Right ventricle myocardium superior (tissue), 1 donor: ENCODE data around the gene TAOK2. TPM values are rescaled to one million over a fixed set of nuclear protein-coding genes. Genes with fewer than 3 reads are reported as not detected.
"Not testable (repeated sequence)": the region's sequence is repeated elsewhere in the genome, so short reads cannot be mapped to it uniquely, and the experiment has no call there.

Source experiments
- ATAC-seq: fragments of 200-7000 bp; cut with Tn5 transposase; one replicate; pipeline ENCODE4 v1.9.1; 2020; ENCODE audit warnings: mild to moderate bottlenecking; ENCODE audit not compliant: poor library complexity
- DNase-seq: peaks from one replicate; pipeline ENCODE4 v3.0.0-alpha.2; 2020
- intact Hi-C: fragments of 100-400 bp; cut with DNase I; formaldehyde crosslinking; loops from one replicate; pipeline ENCODE4 v1.11.2; 2022
- total RNA-seq: library from RNA; stranded (reverse); fragmentation: NEBNext Ultra II Directional; extraction: Animal tissue kit (Norgen Biotek cat#: 25700); gene quantifications from one replicate; pipeline ENCODE4 v1.2.1, GENCODE V29; 2021
- donor health status: DM: no; HTN: yes; CAD: no; lungs with severe emphysema.

TAOK2 gene
- total RNA-seq, 1 donor from 2014 or later, result 29.7 TPM

DNA sequence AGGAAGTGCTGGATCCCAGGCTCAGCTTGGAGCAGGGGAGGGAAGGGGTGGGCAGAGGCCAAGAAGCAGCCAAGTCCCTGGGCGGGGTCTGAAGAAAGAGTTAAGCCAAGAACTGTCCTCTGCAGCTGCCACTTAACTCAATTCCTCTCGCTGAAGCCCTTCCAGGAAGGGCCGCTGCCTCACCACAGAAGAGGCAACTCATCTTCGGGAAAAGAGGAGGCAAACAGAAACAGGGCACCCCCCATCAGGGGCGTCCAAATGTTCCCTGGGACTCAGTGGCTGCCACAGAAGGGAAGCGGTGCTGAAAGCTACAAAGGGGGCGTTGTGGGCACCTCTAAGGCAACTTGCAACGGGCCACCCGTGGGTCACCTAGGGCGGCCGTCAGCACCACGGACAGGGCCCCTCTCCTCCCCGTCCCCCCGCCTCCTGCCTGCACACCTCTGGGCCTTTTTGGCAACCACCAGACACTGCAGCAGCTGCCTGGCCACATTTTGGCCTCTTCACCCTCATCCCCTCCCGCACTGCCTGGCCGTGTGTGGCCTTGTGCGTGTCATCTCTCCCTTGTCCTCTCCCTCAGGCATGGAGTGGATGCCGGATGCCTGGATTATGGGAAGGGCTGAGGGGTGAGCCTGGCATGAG, 54.9 kb downstream of the TAOK2 start:
- DNase-seq, result no peak
- intact Hi-C loops, result no loop called here

DNA sequence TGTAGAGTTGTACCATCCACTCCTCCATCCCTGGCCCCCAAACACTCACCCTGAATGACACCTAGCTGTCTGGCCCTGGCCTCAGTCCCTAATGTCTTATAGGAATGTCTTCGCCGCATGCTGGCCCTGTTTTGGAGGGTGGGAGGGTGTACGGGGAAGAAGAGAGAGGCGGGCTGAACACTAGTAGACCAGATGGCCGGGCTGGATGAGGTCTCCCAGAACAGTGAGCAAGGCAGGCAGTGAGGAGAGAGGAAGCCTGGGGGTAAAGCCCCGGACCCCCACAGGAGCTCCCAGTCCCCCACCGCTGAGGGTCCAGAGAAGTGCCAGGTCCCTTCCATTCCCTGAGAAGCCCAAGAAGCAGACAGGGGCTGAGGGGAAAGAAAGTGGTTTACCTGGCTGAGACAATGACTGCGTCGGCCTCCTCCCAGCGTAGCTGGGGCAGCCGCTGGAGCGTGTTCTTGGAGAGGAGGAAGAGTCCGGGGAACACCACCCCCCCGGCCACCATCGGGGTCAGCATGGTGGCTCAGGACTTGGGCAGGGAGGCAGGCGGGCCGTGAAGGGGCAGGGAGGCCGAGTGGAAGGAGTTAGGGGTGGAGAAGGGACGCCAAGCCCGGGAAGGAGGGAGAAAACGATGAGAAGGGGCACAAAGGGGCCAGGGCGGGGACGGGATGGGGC, 56.5 kb downstream of the TAOK2 start:
- intact Hi-C loops, result no loop called here
- no peak for ATAC-seq
- no peak for DNase-seq

More for the DNA sequence above, 54.9 kb downstream of the TAOK2 start:
- peak; percentile 58 for ATAC-seq

DNA sequence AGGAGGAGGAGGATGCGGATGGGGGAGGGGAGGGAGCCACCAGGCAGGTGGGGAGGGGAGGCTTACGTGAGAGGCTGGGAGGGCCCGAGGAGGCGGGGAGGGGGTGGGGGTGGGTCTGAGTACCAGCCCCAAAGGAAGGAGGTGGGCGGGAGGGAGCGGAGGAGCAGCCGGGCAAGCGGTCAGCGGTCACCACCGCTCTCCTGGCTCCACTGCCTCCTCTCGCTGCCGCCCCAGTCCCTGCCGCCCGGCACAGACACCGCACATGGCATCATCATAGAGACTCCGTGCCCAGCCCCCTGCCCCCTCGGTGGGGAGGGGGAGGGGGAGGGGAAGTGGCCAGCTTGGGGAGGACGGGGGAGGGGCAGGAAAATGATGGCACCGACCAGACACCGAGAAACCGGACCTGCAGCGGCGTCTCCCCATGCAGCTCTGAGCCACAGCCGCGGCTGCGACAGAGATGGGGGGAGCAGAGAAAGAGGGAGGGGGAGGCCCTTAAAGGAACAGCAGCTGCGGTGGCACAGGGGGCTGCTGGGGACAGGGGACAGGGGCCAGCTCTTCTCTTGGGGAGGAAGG, 57.3 kb downstream of the TAOK2 start, which contains the start of gene TLCD3B:
TSS of gene TLCD3B (minus strand) at position 431 of the 573 bp plus-strand sequence. CDS start 744 bp downstream, outside the sequence.
- no peak for ATAC-seq
- intact Hi-C loops, result no loop called here
- no peak for DNase-seq

DNA sequence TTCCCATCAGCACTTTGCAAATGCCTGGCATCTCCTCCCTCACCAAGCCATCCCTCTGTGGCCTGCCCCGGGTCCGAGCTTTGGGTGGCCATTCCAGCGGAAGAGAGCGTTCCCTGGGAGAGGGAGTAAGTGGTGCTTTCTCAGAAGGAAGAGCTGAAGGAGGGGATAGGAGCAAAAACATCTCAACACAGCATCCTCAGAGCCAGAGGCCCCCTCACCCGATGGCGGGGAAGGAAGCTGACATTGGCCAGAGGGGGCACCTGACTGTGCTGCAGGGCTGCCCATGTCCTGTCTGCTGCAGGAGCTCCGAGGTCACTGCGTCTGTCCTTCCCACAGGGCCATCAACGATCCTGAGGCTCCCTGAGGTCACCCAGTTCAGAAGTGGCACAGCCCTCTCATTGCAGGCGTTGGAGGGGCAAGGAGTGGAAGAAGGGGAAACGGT, 57.8 kb downstream of the TAOK2 start:
- ATAC-seq, result no peak
- intact Hi-C loops, result no loop called here

DNA sequence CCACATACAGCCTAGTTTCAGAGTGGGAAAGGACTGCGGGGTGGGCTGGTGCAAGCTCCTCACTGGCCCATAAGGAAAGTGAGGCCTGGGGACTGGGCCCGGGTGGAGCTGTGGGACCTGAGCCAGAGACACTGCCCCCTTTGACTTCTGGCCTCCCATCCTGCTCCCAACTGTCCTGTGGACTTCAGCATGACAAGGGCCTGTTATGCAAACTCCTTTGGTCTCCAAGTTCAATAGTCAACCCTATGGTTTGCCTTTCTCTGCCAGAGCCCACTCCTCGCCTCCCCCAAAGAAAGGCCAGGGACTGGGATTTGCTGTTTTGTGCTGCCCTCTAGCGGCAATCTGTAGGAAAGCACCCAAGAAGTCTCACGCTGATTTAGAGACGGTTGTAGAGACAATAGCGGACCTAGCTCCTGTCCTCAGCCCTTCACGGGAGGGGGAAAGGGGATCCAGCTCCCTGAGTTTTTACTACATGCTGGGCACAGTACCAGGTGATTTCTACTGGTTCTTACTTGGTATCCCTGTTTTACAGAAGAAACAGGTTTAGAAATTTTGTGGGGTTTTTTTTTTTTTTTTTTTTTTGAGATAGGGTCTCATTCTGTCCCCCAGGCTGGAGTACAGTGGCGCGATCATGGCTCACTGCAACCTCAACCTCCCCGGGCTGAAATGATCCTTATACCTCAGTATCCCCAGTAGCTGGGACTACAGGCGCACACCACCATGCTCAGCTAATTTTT, 58.6 kb downstream of the TAOK2 start:
- intact Hi-C loops, result no loop called here
- no peak for DNase-seq
- ATAC-seq, result no peak

More for the DNA sequence above, 57.8 kb downstream of the TAOK2 start:
- DNase-seq, result no peak

DNA sequence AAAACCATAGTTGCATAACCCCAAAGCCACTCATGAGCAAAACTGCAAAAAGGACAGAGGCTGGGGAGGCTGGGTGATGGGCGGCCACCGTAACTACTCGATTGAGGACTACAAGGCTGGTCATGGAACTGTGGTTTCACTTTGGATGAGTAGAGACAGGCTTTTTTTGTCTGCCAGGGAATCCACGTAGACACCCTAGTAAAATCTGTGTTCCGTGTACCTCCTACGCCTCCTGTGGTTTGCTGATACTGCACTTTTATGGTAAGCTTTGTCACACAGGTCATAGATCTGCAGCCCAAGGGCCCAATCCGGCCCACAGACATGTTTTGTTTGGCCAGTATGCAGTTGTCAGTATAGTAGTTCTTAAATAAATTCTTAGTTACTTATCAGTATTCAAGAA, 59.6 kb downstream of the TAOK2 start:
- intact Hi-C loops, result no loop called here
- DNase-seq (no peak), ATAC-seq (no peak)

DNA sequence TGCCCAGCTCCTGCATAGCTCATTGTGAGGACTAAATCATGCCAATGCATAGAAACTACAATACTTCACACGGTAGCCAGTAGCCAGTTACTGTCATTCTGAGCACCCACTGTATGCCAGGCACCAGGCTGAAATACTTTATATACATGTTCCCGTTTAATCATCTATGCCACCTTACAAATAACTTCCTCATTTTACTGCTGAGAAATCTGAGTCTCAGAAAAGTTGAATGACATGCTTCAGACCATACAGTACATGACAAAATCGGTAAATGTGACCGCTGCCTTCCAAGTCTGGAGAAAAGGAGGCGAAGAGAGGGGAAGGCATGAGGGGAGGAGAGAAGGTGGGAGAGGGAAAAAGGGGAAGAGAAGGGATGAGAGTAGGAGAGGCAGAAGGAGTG, 66.6 kb downstream of the TAOK2 start:
- DNase-seq, result no peak
- ATAC-seq, result no peak
- intact Hi-C loops, result no loop called here

DNA sequence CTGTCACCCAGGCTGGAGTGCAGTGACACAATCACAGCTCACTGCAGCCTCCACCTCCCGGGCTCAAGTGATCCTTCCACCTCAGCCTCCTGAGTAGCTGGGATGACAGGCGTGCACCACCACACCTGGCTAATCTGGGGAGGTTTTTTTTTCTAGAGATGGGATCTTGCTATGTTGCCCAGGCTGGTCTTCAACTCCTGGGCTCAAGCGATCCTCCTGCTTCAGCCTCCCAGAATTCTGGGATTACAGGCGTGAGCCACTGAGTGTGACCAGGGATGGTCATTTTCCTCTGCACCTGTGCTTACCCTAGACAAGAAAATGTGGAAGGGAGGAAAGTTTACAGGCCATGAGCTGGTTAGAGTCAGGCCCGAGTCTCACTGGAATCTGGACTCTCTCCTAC, 67.0 kb downstream of the TAOK2 start:
- DNase-seq, intact Hi-C loops, ATAC-seq: not testable (repeated sequence)

DNA sequence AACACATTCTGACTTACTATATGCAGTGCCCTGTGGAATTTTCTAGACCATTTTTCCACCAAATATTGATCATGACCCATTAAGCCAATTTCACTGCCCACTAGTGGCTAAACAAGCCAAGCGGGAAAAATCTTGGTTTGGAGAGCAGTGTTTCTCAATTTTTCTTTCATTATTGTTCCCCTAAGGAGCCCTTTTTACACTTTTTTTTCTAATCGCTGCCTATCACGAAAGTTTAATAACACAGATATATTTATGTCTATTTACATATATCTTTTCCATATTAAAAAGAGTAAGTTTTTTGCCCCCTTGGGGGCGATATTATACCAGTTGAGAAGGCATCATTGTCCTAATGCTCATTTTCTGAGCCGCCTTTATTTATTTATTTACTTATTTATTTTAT, 68.2 kb downstream of the TAOK2 start:
- no peak for ATAC-seq
- intact Hi-C loops, result no loop called here
- DNase-seq, result no peak

Other genes with a start within 250 kb of the TAOK2 start
- gene C16orf54, start 227.9 kb upstream of the TAOK2 start, total RNA-seq, result 0.65 TPM
- not detected for gene ZG16, start 195.6 kb upstream of the TAOK2 start, total RNA-seq
- 59.8 TPM for gene KIF22, start 183.1 kb upstream of the TAOK2 start, total RNA-seq
- 74.0 TPM for gene MAZ, start 167.3 kb upstream of the TAOK2 start, total RNA-seq
- gene PRRT2, start 161.7 kb upstream of the TAOK2 start, total RNA-seq, result 3.3 TPM
- 14.7 TPM for gene PAGR1, start 157.7 kb upstream of the TAOK2 start, total RNA-seq
- gene MVP, start 153.4 kb upstream of the TAOK2 start, total RNA-seq, result 45.5 TPM
- gene CDIPT, start 110.6 kb upstream of the TAOK2 start, total RNA-seq, result 63.0 TPM
- 0.70 TPM for gene SEZ6L2, start 74.3 kb upstream of the TAOK2 start, total RNA-seq
- gene ASPHD1, start 73.4 kb upstream of the TAOK2 start, total RNA-seq, result not detected
- gene KCTD13, start 47.6 kb upstream of the TAOK2 start, total RNA-seq, result 6.6 TPM
- 70.6 TPM for gene TMEM219, start 11.8 kb upstream of the TAOK2 start, total RNA-seq
- gene HIRIP3, start 21.7 kb downstream of the TAOK2 start, total RNA-seq, result 19.5 TPM
- gene INO80E, start 22.4 kb downstream of the TAOK2 start, total RNA-seq, result 28.0 TPM
- 0.13 TPM for gene DOC2A, start 37.2 kb downstream of the TAOK2 start, total RNA-seq
- gene C16orf92, start 49.3 kb downstream of the TAOK2 start, total RNA-seq, result not detected
- gene TLCD3B, start 57.4 kb downstream of the TAOK2 start, total RNA-seq, result not detected
- 3,843 TPM for gene ALDOA, start 91.9 kb downstream of the TAOK2 start, total RNA-seq
- 33.2 TPM for gene PPP4C, start 102.1 kb downstream of the TAOK2 start, total RNA-seq
- gene TBX6, start 118.1 kb downstream of the TAOK2 start, total RNA-seq, result 1.0 TPM
- gene YPEL3, start 122.3 kb downstream of the TAOK2 start, total RNA-seq, result 64.1 TPM
- 2.6 TPM for gene GDPD3, start 139.7 kb downstream of the TAOK2 start, total RNA-seq
- gene MAPK3, start 149.4 kb downstream of the TAOK2 start, total RNA-seq, result 50.8 TPM
- 8.4 TPM for gene CORO1A, start 209.7 kb downstream of the TAOK2 start, total RNA-seq
- gene BOLA2B, start 219.8 kb downstream of the TAOK2 start, total RNA-seq, result 48.7 TPM
- 16.2 TPM for gene SLX1A, start 220.0 kb downstream of the TAOK2 start, total RNA-seq
- 3.3 TPM for gene SULT1A3, start 225.4 kb downstream of the TAOK2 start, total RNA-seq